IPS-18a (cell line): ENCODE results near the gene MCRIP1.
A peak's percentile ranks its signal among the peaks of the same experiment; 100 is the strongest.

ENCODE experiments used
- H3K27ac ChIP-seq: one replicate; pipeline ENCODE4 v1.5.1; 2013; ENCODE audit warnings: low read length
- H3K27me3 ChIP-seq: one replicate; pipeline ENCODE4 v1.6.1; 2013; ENCODE audit warnings: mild to moderate bottlenecking, low read length; ENCODE audit not compliant: control insufficient read depth, insufficient read depth
- H3K36me3 ChIP-seq: one replicate; pipeline ENCODE4 v1.6.1; 2013; ENCODE audit warnings: low read depth, low read length; ENCODE audit not compliant: control insufficient read depth
- H3K4me1 ChIP-seq: one replicate; pipeline ENCODE4 v1.6.1; 2013; ENCODE audit warnings: low read depth, low read length; ENCODE audit not compliant: control insufficient read depth
- H3K4me3 ChIP-seq: one replicate; pipeline ENCODE4 v1.5.1; 2013; ENCODE audit warnings: low read length
- H3K9ac ChIP-seq: one replicate; pipeline ENCODE4 v1.6.1; 2013; ENCODE audit warnings: mild to moderate bottlenecking, low read length, moderate library complexity
- H3K9me3 ChIP-seq: one replicate; pipeline ENCODE4 v1.6.1; 2013; ENCODE audit warnings: low read depth, low read length; ENCODE audit not compliant: control insufficient read depth

MCRIP1 gene, protein sequence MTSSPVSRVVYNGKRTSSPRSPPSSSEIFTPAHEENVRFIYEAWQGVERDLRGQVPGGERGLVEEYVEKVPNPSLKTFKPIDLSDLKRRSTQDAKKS

GRCh38 chr17:81833160-81833920, at the start of gene MCRIP1:
MCRIP1 (minus strand) TSS chr17:81833291; CDS start chr17:81824506, 8,785 bp downstream.
- H3K27me3 ChIP-seq, result no peaks in the 10 kb centered on the region
- H3K27ac ChIP-seq, result peak within 1 kb of the TSS; percentile 89
- H3K4me1 ChIP-seq, result peaks cover 4% of the 10 kb centered on the region

GRCh38 chr17:81879121-81879520, 46.0 kb upstream of the MCRIP1 start:
- no peak overlapping the region for H3K9ac ChIP-seq
- no peaks in the 10 kb centered on the region for H3K4me1 ChIP-seq
- no peak overlapping the region for H3K27ac ChIP-seq
- H3K4me3 ChIP-seq, result no peak overlapping the region
- no peaks in the 10 kb centered on the region for H3K27me3 ChIP-seq
- no peaks in the 10 kb centered on the region for H3K9me3 ChIP-seq
- H3K36me3 ChIP-seq, result peaks cover 12% of the 10 kb centered on the region

More at GRCh38 chr17:81833160-81833920, at the start of gene MCRIP1:
- Histone ChIP-seq H3K9ac (peak within 1 kb of the TSS; percentile 97), H3K4me3 (peak within 1 kb of the TSS; percentile 81), H3K36me3 (no peaks in the 10 kb centered on the region), H3K9me3 (no peaks in the 10 kb centered on the region)

- no peaks in the 10 kb centered on the region for H3K27me3 ChIP-seq
- no peak overlapping the region for H3K4me3 ChIP-seq
- no peaks in the 10 kb centered on the region for H3K4me1 ChIP-seq
- H3K27ac ChIP-seq, result no peak overlapping the region
- peaks cover 12% of the 10 kb centered on the region for H3K36me3 ChIP-seq
- no peak overlapping the region for H3K9ac ChIP-seq
- no peaks in the 10 kb centered on the region for H3K9me3 ChIP-seq
Observed at GRCh38 chr17:81878294-81878693, 45.2 kb upstream of the MCRIP1 start.

DNA sequence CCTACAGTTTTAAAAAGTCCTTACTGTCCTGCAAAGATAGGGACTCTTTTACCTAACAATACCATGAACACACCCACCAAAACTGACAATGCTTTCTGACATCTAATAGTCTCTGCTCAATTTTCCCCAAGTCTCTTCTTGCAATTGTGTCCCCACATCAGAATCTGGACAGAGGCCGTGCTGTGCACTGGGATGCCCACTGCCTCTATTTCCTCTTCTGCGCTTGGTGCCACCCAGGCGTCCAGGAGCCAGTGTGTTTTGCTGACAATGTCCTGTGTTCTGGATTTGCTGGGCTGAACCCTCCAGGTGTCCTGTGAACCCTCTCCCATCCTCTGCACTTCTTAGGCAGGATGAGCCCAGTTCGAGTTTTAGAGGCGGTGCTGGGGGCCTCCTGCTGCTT, 44.5 kb upstream of the MCRIP1 start:
- no peaks in the 10 kb centered on the region for H3K27me3 ChIP-seq
- no peak overlapping the region for H3K4me3 ChIP-seq
- H3K9ac ChIP-seq, result no peak overlapping the region
- no peaks in the 10 kb centered on the region for H3K9me3 ChIP-seq
- H3K4me1 ChIP-seq, result no peaks in the 10 kb centered on the region
- no peak overlapping the region for H3K27ac ChIP-seq
- peaks cover 10% of the 10 kb centered on the region for H3K36me3 ChIP-seq

DNA sequence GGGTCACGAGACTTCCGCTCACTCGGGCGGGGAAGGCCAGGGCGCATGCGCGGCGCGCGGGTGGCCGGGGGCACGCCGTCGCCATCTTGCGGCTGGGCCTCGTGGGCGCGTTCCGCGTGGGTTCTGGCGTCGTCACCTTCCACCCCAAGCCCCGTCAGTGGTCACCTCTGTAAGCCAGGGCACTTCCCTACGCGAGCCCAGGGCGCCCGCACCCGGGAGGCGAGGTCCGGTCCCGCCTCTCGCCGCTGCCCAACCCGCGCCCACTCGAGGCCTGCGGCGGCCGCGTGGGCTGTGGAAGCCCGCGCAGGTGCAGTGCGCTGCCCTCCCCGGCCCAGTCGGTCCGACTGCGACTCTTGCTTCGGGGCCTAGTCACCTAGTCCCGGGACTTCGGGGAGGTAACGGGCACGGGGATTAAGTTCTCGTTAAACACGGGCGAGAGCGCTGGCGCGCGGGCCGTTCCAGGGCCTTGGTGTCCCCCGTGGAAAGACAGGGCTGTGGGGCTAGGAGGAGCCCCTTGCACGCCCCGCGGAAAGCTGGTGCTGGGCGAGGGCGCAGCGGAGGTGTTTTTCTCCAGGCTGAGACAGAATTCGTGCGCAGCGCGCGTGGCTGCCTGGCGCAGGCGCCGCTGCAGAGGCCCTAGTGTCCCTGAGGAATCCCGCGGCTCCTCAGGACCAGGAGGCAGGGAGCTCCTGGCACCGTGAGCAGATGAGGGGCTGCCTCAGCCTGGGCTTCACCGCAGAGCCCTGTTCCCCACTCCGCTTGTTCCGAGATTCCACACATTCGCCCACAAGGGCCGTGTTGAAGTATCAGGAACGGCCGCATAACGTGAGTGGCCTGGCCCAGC, 38.5 kb upstream of the MCRIP1 start:
- peaks cover 3% of the 10 kb centered on the region for H3K36me3 ChIP-seq
- H3K9ac ChIP-seq, result peak overlapping the region; percentile 94
- peak overlapping the region; percentile 64 for H3K27ac ChIP-seq
- peak overlapping the region; percentile 93 for H3K4me3 ChIP-seq
- H3K9me3 ChIP-seq, result no peaks in the 10 kb centered on the region
- peaks cover 3% of the 10 kb centered on the region for H3K4me1 ChIP-seq
- H3K27me3 ChIP-seq, result no peaks in the 10 kb centered on the region

GRCh38 chr17:81870981-81871386, 37.9 kb upstream of the MCRIP1 start, which contains the start of gene ARHGDIA:
ARHGDIA (minus strand) TSS chr17:81871337; CDS start chr17:81869930, 1,407 bp downstream.
- Histone ChIP-seq H3K4me3 (peak within 1 kb of the TSS; percentile 93), H3K36me3 (peaks cover 3% of the 10 kb centered on the region), H3K27me3 (no peaks in the 10 kb centered on the region), H3K9ac (peak within 1 kb of the TSS; percentile 94), H3K4me1 (peaks cover 3% of the 10 kb centered on the region), H3K27ac (peak within 1 kb of the TSS; percentile 64), H3K9me3 (no peaks in the 10 kb centered on the region)

DNA sequence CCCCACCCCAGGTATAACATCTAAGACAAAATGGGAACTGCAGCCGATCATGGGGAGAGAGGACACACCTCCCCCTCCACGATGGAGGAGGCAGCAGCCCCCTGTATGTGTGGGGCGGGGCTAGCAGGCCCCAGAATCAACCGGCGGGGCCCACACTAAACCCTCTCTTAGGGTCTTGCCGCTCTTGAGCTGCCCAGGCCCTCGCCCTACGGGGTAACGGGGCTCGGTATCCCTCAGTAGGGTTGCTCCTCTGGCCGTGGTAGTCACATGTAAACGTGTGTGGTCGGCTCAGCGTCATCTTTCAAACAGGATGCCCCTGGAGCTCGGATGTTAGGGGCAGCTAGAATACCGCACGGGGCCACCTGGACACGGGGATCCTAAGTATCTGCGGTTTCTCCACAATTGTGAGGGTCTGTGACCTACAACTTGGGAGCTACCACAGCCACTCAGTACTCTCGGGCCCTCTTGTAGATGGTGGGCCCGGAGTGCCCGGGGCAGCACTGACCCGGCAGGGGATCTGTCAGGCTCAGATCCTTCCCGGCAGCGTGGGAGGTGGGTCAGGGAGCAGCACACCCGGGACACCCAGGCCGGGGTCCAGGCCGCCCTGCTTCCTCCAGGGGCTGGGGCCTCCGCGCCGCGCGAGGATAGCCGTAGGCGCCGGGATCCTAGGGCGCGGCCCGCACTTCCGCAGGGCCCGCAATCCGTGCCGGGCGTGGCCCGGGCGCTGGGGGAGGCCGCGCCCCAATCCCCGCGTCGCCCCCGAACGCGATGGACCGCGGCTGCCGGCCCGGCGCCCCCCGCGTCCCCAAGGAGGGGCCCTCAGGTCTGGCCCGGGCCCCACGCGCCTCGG, 37.3 kb upstream of the MCRIP1 start:
- H3K36me3 ChIP-seq, result peaks cover 3% of the 10 kb centered on the region
- H3K27ac ChIP-seq, result no peak overlapping the region
- peaks cover 3% of the 10 kb centered on the region for H3K4me1 ChIP-seq
- no peaks in the 10 kb centered on the region for H3K9me3 ChIP-seq
- peak overlapping the region; percentile 87 for H3K4me3 ChIP-seq
- H3K9ac ChIP-seq, result peak overlapping the region; percentile 74
- no peaks in the 10 kb centered on the region for H3K27me3 ChIP-seq

- H3K4me3 ChIP-seq, result peak overlapping the region; percentile 87
- peaks cover 3% of the 10 kb centered on the region for H3K4me1 ChIP-seq
- no peak overlapping the region for H3K9ac ChIP-seq
- H3K27me3 ChIP-seq, result no peaks in the 10 kb centered on the region
- H3K27ac ChIP-seq, result no peak overlapping the region
- H3K9me3 ChIP-seq, result no peaks in the 10 kb centered on the region
- H3K36me3 ChIP-seq, result peaks cover 3% of the 10 kb centered on the region
Observed at GRCh38 chr17:81869221-81870130, 36.4 kb upstream of the MCRIP1 start.

DNA sequence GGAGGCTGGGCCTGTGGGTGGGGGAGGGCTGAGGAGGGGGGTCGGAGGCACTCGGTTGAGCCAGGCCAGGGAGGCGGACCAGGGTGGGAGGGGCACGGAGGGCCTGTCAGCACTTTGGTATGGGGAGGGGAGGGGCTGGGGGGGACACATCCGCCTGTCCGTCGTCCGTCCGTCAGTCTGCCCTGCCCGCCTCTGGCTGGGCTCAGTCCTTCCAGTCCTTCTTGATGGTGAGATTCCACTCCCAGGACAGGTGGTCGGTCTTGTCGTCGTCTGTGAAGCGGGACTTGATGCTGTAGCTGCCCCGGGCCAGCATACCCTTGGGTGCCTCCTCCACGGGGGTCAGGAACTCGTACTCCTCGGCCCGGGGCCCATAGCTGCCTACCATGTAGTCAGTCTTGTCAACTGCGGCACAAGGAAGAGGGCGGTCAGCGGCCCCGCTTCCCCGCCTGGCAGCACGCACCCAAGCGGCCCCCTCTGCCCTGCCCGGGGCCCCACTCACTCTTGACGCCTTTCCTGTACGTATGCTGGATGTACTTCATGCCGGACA, 35.7 kb upstream of the MCRIP1 start:
- Histone ChIP-seq H3K36me3 (peaks cover 3% of the 10 kb centered on the region), H3K27ac (no peak overlapping the region), H3K27me3 (no peaks in the 10 kb centered on the region), H3K4me1 (peaks cover 3% of the 10 kb centered on the region), H3K4me3 (no peak overlapping the region), H3K9me3 (no peaks in the 10 kb centered on the region), H3K9ac (no peak overlapping the region)

GRCh38 chr17:81867991-81868673, 35.0 kb upstream of the MCRIP1 start:
- Histone ChIP-seq H3K4me1 (peaks cover 3% of the 10 kb centered on the region), H3K9ac (no peak overlapping the region), H3K27me3 (no peaks in the 10 kb centered on the region)

More at GRCh38 chr17:81867991-81868673, 35.0 kb upstream of the MCRIP1 start:
- no peak overlapping the region for H3K4me3 ChIP-seq
- no peaks in the 10 kb centered on the region for H3K9me3 ChIP-seq
- peaks cover 8% of the 10 kb centered on the region for H3K36me3 ChIP-seq
- no peak overlapping the region for H3K27ac ChIP-seq
